Mammary epithelial cell (primary cell): ENCODE results near the gene ZNF436.

Experiments used
- CTCF ChIP-seq, 2 donors: IDR thresholded peaks in 1 of 2; conservative IDR thresholded peaks in 1 of 2; 2 replicates each; pipeline ENCODE4 v1.5.1; 2011 to 2012; ENCODE audit warnings: inconsistent platforms in 2 of 2, low read length in 2 of 2, mild to moderate bottlenecking in 2 of 2, control low read depth in 1 of 2, low read depth in 1 of 2; ENCODE audit not compliant: insufficient read depth in 1 of 2; ENCODE audit errors: extremely low read depth in 1 of 2
- EZH2 ChIP-seq: IDR thresholded peaks from 2 replicates; pipeline ENCODE4 v1.6.1; 2012; ENCODE audit warnings: low read length, inconsistent platforms, borderline replicate concordance

- TF ChIP-seq CTCF (conservative IDR thresholded peaks at IDR 0.05 in 1 of 2, IDR thresholded peaks at IDR 0.05 in 1 of 2; ENCODE audit: extremely low read depth in 1 of 2, insufficient read depth in 1 of 2, low read depth in 1 of 2, low read length in 2 of 2): no peak
- TF ChIP-seq EZH2: no peak
These were observed 30.9 kb upstream of the ZNF436 start for GRCh38 chr1:23400324-23401114.
